ENCODE results near the gene FGGY.

Gene FGGY

DNA sequence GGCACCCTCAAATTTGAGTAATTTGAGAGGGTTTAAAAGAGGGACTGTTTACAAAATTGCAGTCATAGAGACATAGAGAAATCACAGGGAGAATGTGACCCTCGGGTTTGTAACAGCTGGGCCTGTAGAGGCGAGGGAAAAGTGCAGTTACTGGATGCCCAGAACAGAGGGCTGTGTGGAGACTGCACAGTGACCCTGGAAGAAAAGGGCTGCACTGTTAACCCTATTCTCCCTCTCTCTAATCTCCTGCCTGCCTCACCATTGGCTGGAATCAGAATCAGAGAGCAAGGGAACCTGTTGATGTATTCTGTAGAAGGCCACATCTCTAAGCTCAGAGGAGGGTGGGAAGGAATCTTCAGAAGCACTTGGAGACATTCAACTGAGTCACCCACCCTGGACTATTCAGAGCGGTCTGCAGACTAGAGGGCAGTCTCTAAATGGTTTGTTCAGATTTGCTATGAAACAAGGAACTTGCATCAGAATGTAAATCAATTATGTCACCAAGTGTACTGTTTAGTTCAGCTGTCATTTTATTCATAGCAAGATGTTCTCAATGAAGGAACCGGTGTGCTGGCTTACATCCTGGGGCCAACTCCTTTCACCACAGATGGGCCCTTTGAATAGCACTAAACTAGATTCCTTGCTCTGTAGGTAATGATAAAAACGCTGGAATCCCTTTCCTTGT is 385.6 kb downstream of the FGGY start:
- ChIA-PET POLR2A (no interaction called here), CTCF (interaction anchor here (0.6 kb wide), 1 partner anchor 11 kb away, joined by 3 read pairs; no protein-coding TSS in a partner anchor)
- TF ChIP-seq, protein P1, sequence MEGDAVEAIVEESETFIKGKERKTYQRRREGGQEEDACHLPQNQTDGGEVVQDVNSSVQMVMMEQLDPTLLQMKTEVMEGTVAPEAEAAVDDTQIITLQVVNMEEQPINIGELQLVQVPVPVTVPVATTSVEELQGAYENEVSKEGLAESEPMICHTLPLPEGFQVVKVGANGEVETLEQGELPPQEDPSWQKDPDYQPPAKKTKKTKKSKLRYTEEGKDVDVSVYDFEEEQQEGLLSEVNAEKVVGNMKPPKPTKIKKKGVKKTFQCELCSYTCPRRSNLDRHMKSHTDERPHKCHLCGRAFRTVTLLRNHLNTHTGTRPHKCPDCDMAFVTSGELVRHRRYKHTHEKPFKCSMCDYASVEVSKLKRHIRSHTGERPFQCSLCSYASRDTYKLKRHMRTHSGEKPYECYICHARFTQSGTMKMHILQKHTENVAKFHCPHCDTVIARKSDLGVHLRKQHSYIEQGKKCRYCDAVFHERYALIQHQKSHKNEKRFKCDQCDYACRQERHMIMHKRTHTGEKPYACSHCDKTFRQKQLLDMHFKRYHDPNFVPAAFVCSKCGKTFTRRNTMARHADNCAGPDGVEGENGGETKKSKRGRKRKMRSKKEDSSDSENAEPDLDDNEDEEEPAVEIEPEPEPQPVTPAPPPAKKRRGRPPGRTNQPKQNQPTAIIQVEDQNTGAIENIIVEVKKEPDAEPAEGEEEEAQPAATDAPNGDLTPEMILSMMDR (IDR thresholded peaks at IDR 0.05; ENCODE audit: insufficient read depth, low read length, missing control alignments): no peak
- H3K4me3 ChIP-seq (ENCODE audit: low read depth, low read length): no peak overlapping the region
- DNase-seq (ENCODE audit: low read depth, low spot score): no peak

DNA sequence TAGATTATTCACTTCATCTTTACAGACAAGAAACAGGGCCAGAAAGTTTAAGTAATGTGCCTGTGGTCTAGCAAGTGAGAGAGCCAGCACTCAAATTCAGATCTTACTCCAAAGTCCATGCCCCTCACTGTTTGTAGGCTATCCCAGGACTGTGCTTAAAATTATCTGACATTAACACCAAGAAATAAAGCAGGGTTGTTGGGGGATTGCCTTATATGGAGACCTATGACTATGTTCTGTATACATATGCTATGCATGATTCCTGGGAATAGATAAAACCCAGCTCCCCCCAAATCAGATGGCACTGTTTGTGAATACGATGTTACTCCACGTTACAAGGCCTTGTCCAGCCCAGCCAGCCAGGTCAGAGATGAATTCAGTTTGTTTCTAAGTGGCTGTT is 386.3 kb downstream of the FGGY start:
- TF ChIP-seq, protein P1 (IDR thresholded peaks at IDR 0.05; ENCODE audit: insufficient read depth, low read length, missing control alignments): no peak
- ChIA-PET POLR2A (no interaction called here), CTCF (no interaction called here)
- no peak overlapping the region for H3K4me3 ChIP-seq (ENCODE audit: low read depth, low read length)
- DNase-seq (ENCODE audit: low read depth, low spot score): no peak

DNA sequence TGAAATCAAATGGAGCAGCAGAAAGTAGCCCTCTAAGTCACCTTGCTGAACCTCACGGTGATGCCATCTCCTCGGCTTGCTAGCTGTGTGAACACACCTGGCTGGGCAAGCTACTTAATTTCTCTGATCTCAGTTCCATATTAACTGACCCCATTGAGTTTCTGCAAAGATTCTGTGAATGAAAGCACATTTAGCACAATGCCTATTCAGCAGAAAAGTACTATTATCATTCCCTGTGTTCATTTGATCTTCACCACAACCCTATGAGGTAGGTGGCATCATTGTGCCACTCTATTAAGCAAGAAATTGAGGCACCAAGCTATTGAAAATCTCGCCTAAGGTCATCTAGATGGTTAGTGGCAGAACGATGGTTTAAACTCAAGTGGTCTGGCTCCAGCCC is 387.8 kb downstream of the FGGY start:
- DNase-seq (ENCODE audit: low read depth, low spot score): no peak
- TF ChIP-seq, protein P1 (IDR thresholded peaks at IDR 0.05; ENCODE audit: insufficient read depth, low read length, missing control alignments): no peak
- H3K4me3 ChIP-seq (ENCODE audit: low read depth, low read length): no peak overlapping the region
- CTCF ChIA-PET: interaction anchor here (0.9 to 2.1 kb wide), 3 partner anchors 14 to 75 kb away, joined by 3 to 10 read pairs (median 3); no protein-coding TSS in a partner anchor
- POLR2A ChIA-PET: no interaction called here

DNA sequence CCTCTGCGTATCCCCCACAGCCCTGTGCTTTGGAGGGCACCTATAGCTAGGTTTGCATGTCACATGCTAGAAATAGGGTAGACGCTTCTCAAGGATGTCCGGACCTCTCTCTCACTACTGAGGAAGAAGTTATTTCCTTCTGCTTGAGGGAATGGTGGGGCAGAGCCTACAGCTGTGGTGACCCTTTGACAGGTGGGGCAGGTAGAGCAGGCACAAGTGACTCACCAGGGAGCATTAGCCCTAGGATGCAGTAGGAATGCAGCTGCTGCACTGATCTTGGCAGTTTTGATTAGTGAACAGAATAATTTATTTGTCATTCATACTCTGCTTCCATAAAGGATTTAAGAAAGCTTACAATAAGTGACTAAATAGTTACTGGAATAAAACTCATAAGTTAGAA is 388.2 kb downstream of the FGGY start:
- ChIA-PET POLR2A (no interaction called here), CTCF (interaction anchor here (1.0 to 2.1 kb wide), 2 partner anchors 14 to 74 kb away, joined by 3 to 10 read pairs; no protein-coding TSS in a partner anchor)
- no peak overlapping the region for H3K4me3 ChIP-seq (ENCODE audit: low read depth, low read length)
- TF ChIP-seq, protein P1 (IDR thresholded peaks at IDR 0.05; ENCODE audit: insufficient read depth, low read length, missing control alignments): no peak
- no peak for DNase-seq (ENCODE audit: low read depth, low spot score)

DNA sequence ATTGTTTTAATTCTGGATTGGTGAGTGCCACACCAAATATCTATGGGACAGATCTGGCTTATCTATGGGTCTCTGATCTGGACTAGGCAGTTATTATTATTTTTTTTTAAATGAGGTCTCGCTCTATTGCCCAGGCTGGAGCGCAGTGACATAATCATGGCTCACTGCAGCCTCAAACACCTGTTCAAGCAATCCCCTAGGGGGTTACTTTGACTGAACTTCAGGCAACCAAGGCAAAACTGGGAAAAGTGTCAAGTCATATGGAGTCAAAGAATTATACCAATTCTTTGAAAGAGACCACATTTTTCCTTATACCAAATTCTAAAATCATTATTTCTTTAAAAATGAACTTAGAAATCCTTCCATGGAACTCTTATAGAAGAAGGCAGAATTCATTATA is 388.8 kb downstream of the FGGY start:
- POLR2A ChIA-PET: no interaction called here
- no peak for DNase-seq (ENCODE audit: low read depth, low spot score)
- CTCF ChIA-PET: interaction anchor here (1.0 to 2.1 kb wide), 3 partner anchors 9 to 74 kb away, joined by 3 to 10 read pairs (median 3); no protein-coding TSS in a partner anchor
- TF ChIP-seq, protein P1 (IDR thresholded peaks at IDR 0.05; ENCODE audit: insufficient read depth, low read length, missing control alignments): no peak
- no peak overlapping the region for H3K4me3 ChIP-seq (ENCODE audit: low read depth, low read length)

DNA sequence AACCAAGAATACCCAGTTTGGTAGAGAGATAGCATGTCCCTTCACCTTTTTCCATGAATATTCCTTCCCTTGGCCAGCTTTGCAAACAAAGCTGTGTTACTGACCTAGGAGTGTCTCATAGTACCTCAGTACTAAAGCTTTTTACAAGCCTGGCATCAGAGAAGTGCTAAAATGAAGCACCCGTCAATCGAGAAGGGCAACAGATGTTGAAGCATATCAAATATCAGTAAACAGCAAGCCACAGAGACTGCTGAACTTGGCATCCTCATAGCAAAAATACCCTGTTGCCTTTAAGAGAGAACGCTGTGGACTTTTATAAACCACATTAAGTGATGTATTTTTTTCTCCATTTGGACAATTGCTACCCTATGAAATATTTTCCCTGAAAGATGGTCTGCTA is 389.3 kb downstream of the FGGY start:
- CTCF ChIA-PET: interaction anchor here (1.2 to 2.1 kb wide), 3 partner anchors 10 to 255 kb away, joined by 3 to 10 read pairs (median 3); no protein-coding TSS in a partner anchor
- no peak overlapping the region for H3K4me3 ChIP-seq (ENCODE audit: low read depth, low read length)
- TF ChIP-seq, protein P1 (IDR thresholded peaks at IDR 0.05; ENCODE audit: insufficient read depth, low read length, missing control alignments): no peak
- POLR2A ChIA-PET: no interaction called here
- DNase-seq (ENCODE audit: low read depth, low spot score): no peak

Data from AG04449 (cell line).